ENCODE data around the gene PTPRZ1. TPM values are rescaled to one million over a fixed set of nuclear protein-coding genes. Genes with fewer than 3 reads are reported as not detected.

PTPRZ1 gene
- total RNA-seq, 1 experiment from 2014 or later: 0.37 TPM

DNA sequence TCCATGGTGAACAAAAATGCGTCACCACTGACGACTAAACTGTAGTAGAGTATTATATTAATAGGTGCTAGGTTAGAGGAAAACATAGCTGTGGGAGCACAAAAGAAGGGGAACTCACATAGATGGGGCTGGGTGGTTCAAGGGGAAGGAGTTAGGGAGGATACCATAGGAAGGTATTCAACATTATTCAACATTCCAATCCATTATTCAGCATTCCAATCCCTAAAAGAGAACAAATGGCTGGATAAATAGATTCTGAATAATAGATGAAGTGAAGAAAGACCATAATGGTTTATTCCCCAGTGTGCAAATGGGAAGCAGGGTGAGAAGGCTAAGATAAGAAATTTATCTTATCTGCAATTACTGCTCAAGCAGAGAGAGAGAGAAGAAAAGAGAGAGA is 209.7 kb downstream of the PTPRZ1 start:
- CTCF ChIA-PET: no interaction called here
- Histone ChIP-seq H3K36me3 (ENCODE audit: low read depth) (no peaks in the 10 kb centered on the region), H3K79me2 (ENCODE audit: low read depth) (no peaks in the 10 kb centered on the region), H3F3A (ENCODE audit: insufficient read depth, low read depth) (no peaks in the 10 kb centered on the region), H3K4me2 (no peak overlapping the region), H3K4me3 (no peak overlapping the region), H3K9me2 (ENCODE audit: insufficient read depth) (no peaks in the 10 kb centered on the region), H2AFZ (no peak overlapping the region), H3K9me3 (ENCODE audit: insufficient read depth, low read depth) (no peaks in the 10 kb centered on the region), H3K27me3 (ENCODE audit: insufficient read depth, low read depth) (no peaks in the 10 kb centered on the region), H3K27ac (no peak overlapping the region), H3K4me1 (replicated peaks; ENCODE audit: insufficient read depth) (no peaks in the 10 kb centered on the region), H4K20me1 (ENCODE audit: insufficient read depth) (no peaks in the 10 kb centered on the region)
- intact Hi-C loops (cut with micrococcal nuclease; ENCODE audit: unreplicated experiment): no loop called here
- BruUV-seq (replicated peaks): no TSS peak
- DNase-seq: no peak
- POLR2A ChIA-PET (ENCODE audit: unreplicated experiment): no interaction called here
- TF ChIP-seq EZH2 (IDR thresholded peaks at IDR 0.05; ENCODE audit: low read depth) (no peak), CTCF (conservative IDR thresholded peaks at IDR 0.05) (no peak)

DNA sequence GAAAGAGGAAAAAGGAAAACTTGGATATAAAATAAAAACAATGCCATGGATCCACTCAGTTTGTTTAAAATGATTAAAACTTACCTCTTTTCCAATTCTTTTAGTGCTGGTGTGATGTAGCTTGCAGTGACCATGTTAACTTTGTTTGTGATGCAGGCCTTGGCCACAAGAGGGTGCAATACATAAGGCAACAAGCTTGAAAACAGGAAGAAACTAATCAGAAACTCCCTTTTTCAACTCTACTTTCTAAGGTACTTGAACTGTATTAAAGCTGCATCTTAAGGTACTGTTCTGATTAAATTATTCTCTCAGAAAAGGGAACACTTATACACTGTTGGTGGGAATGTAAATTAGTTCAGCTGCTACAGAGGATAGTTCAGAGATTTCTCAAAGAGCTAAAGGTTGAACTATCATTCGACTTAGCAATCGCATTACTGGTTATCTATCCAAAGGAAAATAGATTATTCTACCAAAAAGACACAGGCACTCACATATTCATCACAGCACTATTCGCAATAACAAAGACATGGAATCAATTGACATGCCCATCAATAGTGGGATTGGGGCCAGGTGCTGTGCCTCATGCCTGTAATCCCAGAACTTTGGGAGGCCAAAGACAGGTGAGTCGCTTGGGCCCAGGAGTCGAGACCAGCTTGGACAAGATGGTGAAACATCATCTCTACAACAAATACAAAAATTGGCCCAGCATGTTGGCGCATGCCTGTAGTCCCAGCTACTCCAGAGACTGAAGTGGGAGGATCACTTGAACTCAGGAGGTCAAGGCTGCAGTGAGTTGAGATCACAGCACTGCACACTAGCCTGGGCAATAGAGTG is 220.2 kb downstream of the PTPRZ1 start:
- TF ChIP-seq CTCF (conservative IDR thresholded peaks at IDR 0.05): peak; percentile 83
- TF ChIP-seq EZH2 (IDR thresholded peaks at IDR 0.05; ENCODE audit: low read depth): no peak
- H3K9me2 ChIP-seq (ENCODE audit: insufficient read depth): no peaks in the 10 kb centered on the region
- no peaks in the 10 kb centered on the region for H3K27me3 ChIP-seq (ENCODE audit: insufficient read depth, low read depth)
- H3K27ac ChIP-seq: no peak overlapping the region
- H3K9me3 ChIP-seq (ENCODE audit: insufficient read depth, low read depth): no peaks in the 10 kb centered on the region
- ChIA-PET CTCF (interaction anchor here (0.6 to 1.3 kb wide), 5 partner anchors 125 to 446 kb away, joined by 3 to 6 read pairs (median 4); no protein-coding TSS in a partner anchor), POLR2A (ENCODE audit: unreplicated experiment) (interaction anchor here (0.6 kb wide), 1 partner anchor 652 kb away, joined by 7 read pairs; no protein-coding TSS in a partner anchor)
- H3K4me1 ChIP-seq (replicated peaks; ENCODE audit: insufficient read depth): no peaks in the 10 kb centered on the region
- H3K79me2 ChIP-seq (ENCODE audit: low read depth): no peaks in the 10 kb centered on the region
- no peak overlapping the region for H2AFZ ChIP-seq
- H3F3A ChIP-seq (ENCODE audit: insufficient read depth, low read depth): no peaks in the 10 kb centered on the region
- no peak overlapping the region for H3K4me3 ChIP-seq
- BruUV-seq (replicated peaks): no TSS peak
- no peaks in the 10 kb centered on the region for H4K20me1 ChIP-seq (ENCODE audit: insufficient read depth)
- intact Hi-C loops (cut with micrococcal nuclease; ENCODE audit: unreplicated experiment): loop anchor here (1.0 to 5.0 kb wide), 3 partner anchors 126 to 437 kb away; no protein-coding TSS in a partner anchor
- no peaks in the 10 kb centered on the region for H3K36me3 ChIP-seq (ENCODE audit: low read depth)
- DNase-seq: peak; percentile 42 to 62
- H3K4me2 ChIP-seq: no peak overlapping the region

DNA sequence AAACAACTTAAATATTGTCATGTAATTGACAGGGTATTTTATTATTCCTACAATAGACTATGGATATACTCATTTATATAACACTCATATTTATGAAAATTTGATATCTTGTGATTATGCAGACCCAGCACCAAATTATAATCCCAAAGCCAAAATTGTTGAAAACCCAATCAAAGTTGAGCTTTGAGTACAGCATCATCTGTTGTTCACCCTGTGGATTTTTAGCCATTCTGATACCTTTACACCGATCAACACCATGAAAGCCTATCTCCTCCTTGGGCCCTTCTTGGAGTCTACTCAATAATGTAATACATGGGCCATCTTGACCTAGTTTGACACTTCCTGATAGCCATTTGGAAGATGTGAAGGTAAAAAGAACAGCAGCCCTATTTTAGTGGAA is 221.6 kb downstream of the PTPRZ1 start:
- Histone ChIP-seq H3K4me3 (no peak overlapping the region), H4K20me1 (ENCODE audit: insufficient read depth) (no peaks in the 10 kb centered on the region; the same call in 1 of the 2 replicates), H3K79me2 (ENCODE audit: low read depth) (no peaks in the 10 kb centered on the region), H3K9me3 (ENCODE audit: insufficient read depth, low read depth) (no peaks in the 10 kb centered on the region), H2AFZ (no peak overlapping the region), H3F3A (ENCODE audit: insufficient read depth, low read depth) (no peaks in the 10 kb centered on the region), H3K27me3 (ENCODE audit: insufficient read depth, low read depth) (no peaks in the 10 kb centered on the region), H3K36me3 (ENCODE audit: low read depth) (no peaks in the 10 kb centered on the region), H3K4me2 (no peak overlapping the region), H3K4me1 (replicated peaks; ENCODE audit: insufficient read depth) (no peaks in the 10 kb centered on the region), H3K9me2 (ENCODE audit: insufficient read depth) (no peaks in the 10 kb centered on the region), H3K27ac (no peak overlapping the region)
- ChIA-PET CTCF (interaction anchor here (0.6 kb wide), 1 partner anchor 126 kb away, joined by 3 read pairs; no protein-coding TSS in a partner anchor), POLR2A (ENCODE audit: unreplicated experiment) (no interaction called here)
- intact Hi-C loops (cut with micrococcal nuclease; ENCODE audit: unreplicated experiment): loop anchor here (5.0 kb wide), 1 partner anchor 213 kb away; no protein-coding TSS in a partner anchor
- no peak for DNase-seq
- no peak for TF ChIP-seq CTCF (conservative IDR thresholded peaks at IDR 0.05)
- no peak for TF ChIP-seq EZH2 (IDR thresholded peaks at IDR 0.05; ENCODE audit: low read depth)
- no TSS peak for BruUV-seq (replicated peaks)
